DND-41 (cell line): ENCODE data around the gene PANX2.
"Not testable (repeated sequence)": the region's sequence is repeated elsewhere in the genome, so short reads cannot be mapped to it uniquely, and the experiment has no call there.

Experiments
- ATAC-seq: fragments of 200-7000 bp; cut with Tn5 transposase; 3 replicates; pipeline ENCODE4 v1.9.1; 2021; ENCODE audit warnings: low read depth; ENCODE audit not compliant: insufficient read depth
- DNase-seq: peaks from one replicate; pipeline ENCODE4 v3.0.0-alpha.2; 2020
- H2AFZ ChIP-seq: 2 replicates; pipeline ENCODE4 v1.6.0; 2012; ENCODE audit warnings: low read depth, low read length
- H3K27ac ChIP-seq: 2 replicates; pipeline ENCODE4 v1.5.1; 2012; ENCODE audit warnings: low read length, inconsistent platforms
- H3K27me3 ChIP-seq: fragments of 200-600 bp; sonication (generic); 2 replicates; pipeline ENCODE4 v1.6.0; 2012; ENCODE audit warnings: low read length, mild to moderate bottlenecking, inconsistent platforms; ENCODE audit not compliant: insufficient read depth, poor library complexity
- H3K36me3 ChIP-seq: 2 replicates; pipeline ENCODE4 v1.5.1; 2012; ENCODE audit warnings: low read length, inconsistent platforms; ENCODE audit not compliant: insufficient read depth
- H3K4me1 ChIP-seq: 2 replicates; pipeline ENCODE4 v1.5.1; 2012; ENCODE audit warnings: mild to moderate bottlenecking, low read length; ENCODE audit not compliant: insufficient read depth
- H3K4me2 ChIP-seq: 2 replicates; pipeline ENCODE4 v1.6.0; 2012; ENCODE audit warnings: mild to moderate bottlenecking, moderate library complexity, low read length, inconsistent platforms; ENCODE audit not compliant: insufficient read depth
- H3K4me3 ChIP-seq, 2 experiments: fragments of 200-600 bp in 1 of 2; shearing (Covaris generic) in 1 of 2; 2 replicates each; pipeline ENCODE4 v1.5.1; 2012 to 2016; ENCODE audit warnings: inconsistent platforms in 2 of 2, low read length in 2 of 2, mild to moderate bottlenecking in 2 of 2, low read depth in 1 of 2, moderate library complexity in 1 of 2
- H3K79me2 ChIP-seq: 2 replicates; pipeline ENCODE4 v1.6.0; 2012; ENCODE audit warnings: low read length, inconsistent platforms; ENCODE audit not compliant: insufficient read depth
- H3K9ac ChIP-seq: 2 replicates; pipeline ENCODE4 v1.6.0; 2012; ENCODE audit warnings: low read depth, mild to moderate bottlenecking, inconsistent platforms, low read length, moderate library complexity
- H3K9me3 ChIP-seq: 2 replicates; pipeline ENCODE4 v1.5.1; 2012; ENCODE audit warnings: low read length, moderate library complexity, mild to moderate bottlenecking, inconsistent platforms; ENCODE audit not compliant: insufficient read depth, severe bottlenecking
- H4K20me1 ChIP-seq: 2 replicates; pipeline ENCODE4 v1.6.0; 2012; ENCODE audit warnings: low read length; ENCODE audit not compliant: insufficient read depth
- EZH2 ChIP-seq: IDR thresholded peaks from 3 replicates; pipeline ENCODE4 v1.6.1; 2012; ENCODE audit warnings: borderline replicate concordance, low read depth, mild to moderate bottlenecking, moderate library complexity, low read length, inconsistent platforms; ENCODE audit not compliant: severe bottlenecking
- TF ChIP-seq, protein P1 (sequence below): IDR thresholded peaks from 2 replicates; pipeline ENCODE4 v1.5.1; 2012; ENCODE audit warnings: borderline replicate concordance, low read length, moderate library complexity, mild to moderate bottlenecking; ENCODE audit not compliant: poor library complexity, severe bottlenecking; ENCODE audit errors: extremely low read depth

The PANX2 gene

DNA sequence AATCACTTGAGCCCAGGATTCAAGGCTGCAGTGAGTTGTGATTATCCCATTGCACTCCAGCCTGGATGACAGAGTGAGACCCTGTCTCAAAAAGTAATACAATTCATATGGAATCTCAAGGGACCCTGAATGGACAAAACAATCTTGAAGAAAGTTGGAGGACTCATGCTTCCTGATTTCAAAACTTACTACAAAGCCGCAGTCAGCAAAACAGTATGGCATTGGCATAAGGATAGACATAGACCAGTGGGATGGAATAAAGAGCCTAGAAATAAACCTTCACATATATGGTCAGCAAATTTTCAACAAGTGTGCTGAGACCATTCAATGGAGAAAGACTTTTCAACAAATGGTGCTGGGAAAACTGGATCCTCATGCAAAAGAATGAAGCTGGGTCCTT, 32.8 kb downstream of the PANX2 start:
- TF ChIP-seq, protein P1, sequence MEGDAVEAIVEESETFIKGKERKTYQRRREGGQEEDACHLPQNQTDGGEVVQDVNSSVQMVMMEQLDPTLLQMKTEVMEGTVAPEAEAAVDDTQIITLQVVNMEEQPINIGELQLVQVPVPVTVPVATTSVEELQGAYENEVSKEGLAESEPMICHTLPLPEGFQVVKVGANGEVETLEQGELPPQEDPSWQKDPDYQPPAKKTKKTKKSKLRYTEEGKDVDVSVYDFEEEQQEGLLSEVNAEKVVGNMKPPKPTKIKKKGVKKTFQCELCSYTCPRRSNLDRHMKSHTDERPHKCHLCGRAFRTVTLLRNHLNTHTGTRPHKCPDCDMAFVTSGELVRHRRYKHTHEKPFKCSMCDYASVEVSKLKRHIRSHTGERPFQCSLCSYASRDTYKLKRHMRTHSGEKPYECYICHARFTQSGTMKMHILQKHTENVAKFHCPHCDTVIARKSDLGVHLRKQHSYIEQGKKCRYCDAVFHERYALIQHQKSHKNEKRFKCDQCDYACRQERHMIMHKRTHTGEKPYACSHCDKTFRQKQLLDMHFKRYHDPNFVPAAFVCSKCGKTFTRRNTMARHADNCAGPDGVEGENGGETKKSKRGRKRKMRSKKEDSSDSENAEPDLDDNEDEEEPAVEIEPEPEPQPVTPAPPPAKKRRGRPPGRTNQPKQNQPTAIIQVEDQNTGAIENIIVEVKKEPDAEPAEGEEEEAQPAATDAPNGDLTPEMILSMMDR, result no peak
- TF ChIP-seq EZH2, result no peak
- Histone ChIP-seq H3K4me1 (peaks cover 34% of the 10 kb centered on the region), H3K27ac (no peak overlapping the region), H3K79me2 (peaks cover 37% of the 10 kb centered on the region), H3K9me3 (no peaks in the 10 kb centered on the region), H3K36me3 (peaks cover 51% of the 10 kb centered on the region), H3K4me3 (no peak overlapping the region), H4K20me1 (peaks cover 43% of the 10 kb centered on the region), H3K4me2 (no peak overlapping the region), H3K27me3 (no peaks in the 10 kb centered on the region), H2AFZ (no peak overlapping the region), H3K9ac (no peak overlapping the region)
- no peak for DNase-seq
- no peak for ATAC-seq

DNA sequence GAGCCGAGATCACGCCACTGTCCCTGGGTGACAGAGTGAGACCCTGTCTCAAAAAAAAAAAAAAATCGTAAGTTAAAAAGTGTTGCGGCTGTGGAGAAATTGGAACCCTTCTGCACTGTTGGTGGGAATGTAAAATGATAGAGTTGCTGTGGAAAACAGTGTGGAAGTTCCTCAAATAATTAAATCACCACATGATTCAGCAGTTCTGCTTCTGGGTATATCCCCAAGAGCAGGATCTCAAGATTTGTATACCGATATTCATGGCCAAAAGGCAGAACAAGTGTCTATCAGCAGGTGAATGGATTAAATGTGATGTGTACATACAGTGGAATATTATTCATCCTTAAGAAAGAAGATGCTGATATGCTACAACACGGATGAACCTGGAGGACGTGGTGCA, 34.0 kb downstream of the PANX2 start:
- peaks cover 57% of the 10 kb centered on the region for H3K36me3 ChIP-seq
- ATAC-seq (no peak), DNase-seq (no peak)
- TF ChIP-seq, protein P1, result no peak
- TF ChIP-seq EZH2, result no peak
- no peaks in the 10 kb centered on the region for H3K9me3 ChIP-seq
- no peak overlapping the region for H3K4me2 ChIP-seq
- no peak overlapping the region for H3K27ac ChIP-seq
- H3K27me3 ChIP-seq, result no peaks in the 10 kb centered on the region
- no peak overlapping the region for H2AFZ ChIP-seq
- peaks cover 49% of the 10 kb centered on the region for H4K20me1 ChIP-seq
- H3K4me3 ChIP-seq, result no peak overlapping the region
- H3K9ac ChIP-seq, result no peak overlapping the region
- peaks cover 37% of the 10 kb centered on the region for H3K79me2 ChIP-seq
- H3K4me1 ChIP-seq, result peaks cover 28% of the 10 kb centered on the region

DNA sequence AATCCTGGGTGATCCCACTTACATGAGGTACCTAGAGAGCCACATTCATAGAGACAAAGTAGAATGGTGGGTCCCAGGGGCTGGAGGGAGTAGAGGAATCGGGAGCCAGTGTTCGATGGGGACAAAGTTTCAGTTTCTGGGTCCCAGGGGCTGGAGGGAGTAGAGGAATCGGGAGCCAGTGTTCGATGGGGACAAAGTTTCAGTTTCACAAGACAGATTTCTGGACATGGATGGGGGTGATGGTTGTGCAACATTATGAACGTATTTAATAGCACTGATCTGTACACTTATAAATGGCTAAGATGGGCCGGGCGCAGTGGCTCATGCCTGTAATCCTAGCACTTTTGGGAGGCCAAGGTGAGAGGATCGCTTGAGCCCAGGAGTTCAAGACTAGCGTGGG, 34.5 kb downstream of the PANX2 start:
- H2AFZ ChIP-seq, H3K4me3 ChIP-seq, H3K27me3 ChIP-seq, DNase-seq, ATAC-seq, H3K9ac ChIP-seq, H3K9me3 ChIP-seq, H3K4me2 ChIP-seq, H3K27ac ChIP-seq: not testable (repeated sequence)
- Histone ChIP-seq H4K20me1 (peaks cover 50% of the 10 kb centered on the region), H3K79me2 (peaks cover 37% of the 10 kb centered on the region), H3K4me1 (peaks cover 24% of the 10 kb centered on the region), H3K36me3 (peaks cover 58% of the 10 kb centered on the region)

DNA sequence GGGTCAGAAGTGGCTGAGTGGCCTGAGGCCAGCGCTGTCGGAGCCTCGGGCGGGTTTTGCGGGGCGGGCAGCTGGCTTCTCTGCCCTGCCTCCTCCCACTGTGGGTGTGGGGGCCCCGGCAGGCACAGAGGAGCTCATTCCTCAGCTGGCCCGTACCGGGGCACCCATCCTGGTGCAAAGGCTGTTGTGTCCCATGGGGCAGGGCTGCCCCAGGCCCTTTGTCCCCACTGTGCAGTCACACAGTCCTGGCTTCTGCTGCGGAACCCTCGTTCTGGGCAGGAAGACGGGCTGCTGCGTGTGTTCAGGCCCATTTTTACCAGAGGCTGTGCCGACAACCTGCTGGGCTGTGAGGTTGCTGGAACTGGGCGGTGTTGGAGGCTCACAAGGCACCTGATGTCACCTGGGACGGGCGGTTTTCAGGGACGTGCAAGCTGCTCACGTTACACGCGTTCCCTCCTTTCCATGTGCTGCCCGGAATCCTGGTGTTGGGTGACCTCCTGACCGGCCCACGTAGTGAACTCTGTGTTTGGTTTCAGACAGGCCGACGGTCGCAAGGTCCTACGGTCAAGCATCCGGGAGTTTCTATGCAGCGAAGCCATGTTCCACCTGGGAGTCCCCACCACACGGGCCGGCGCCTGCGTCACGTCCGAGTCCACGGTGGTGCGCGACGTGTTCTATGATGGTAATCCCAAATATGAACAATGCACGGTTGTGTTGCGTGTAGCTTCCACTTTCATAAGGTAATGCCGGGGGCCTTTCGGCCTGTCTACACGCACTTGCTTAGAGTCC, 35.4 kb downstream of the PANX2 start:
- no peak for DNase-seq
- TF ChIP-seq, protein P1, result no peak
- TF ChIP-seq EZH2, result no peak
- no peak for ATAC-seq
- H3K4me1 ChIP-seq, result peaks cover 20% of the 10 kb centered on the region
- H3K4me2 ChIP-seq, result no peak overlapping the region
- peaks cover 38% of the 10 kb centered on the region for H3K79me2 ChIP-seq
- H3K27ac ChIP-seq, result no peak overlapping the region
- H3K36me3 ChIP-seq, result peaks cover 68% of the 10 kb centered on the region
- no peak overlapping the region for H3K9ac ChIP-seq
- H2AFZ ChIP-seq, result no peak overlapping the region
- H3K4me3 ChIP-seq, result no peak overlapping the region
- H3K27me3 ChIP-seq, result no peaks in the 10 kb centered on the region
- no peaks in the 10 kb centered on the region for H3K9me3 ChIP-seq
- peaks cover 59% of the 10 kb centered on the region for H4K20me1 ChIP-seq
